ENCODE data around the gene PROCA1. TPM values are rescaled to one million over a fixed set of nuclear protein-coding genes. Genes with fewer than 3 reads are reported as not detected.
A peak's percentile ranks its signal among the peaks of the same experiment; 100 is the strongest.

Gene PROCA1
- total RNA-seq, 4 donors from 2014 or later = 2.6 to 3.6 TPM; not detected in 2

GRCh38 chr17:28746611-28747050, 34.9 kb upstream of the PROCA1 start:
- no peak overlapping the region for H3K4me3 ChIP-seq
- TF ChIP-seq CTCF (IDR thresholded peaks at IDR 0.05) (no peak), POLR2A (IDR thresholded peaks at IDR 0.05) (no peak)
- H3K4me1 ChIP-seq = peaks cover 0 to 11% of the 10 kb centered on the region in 2 donors
- H3K9me3 ChIP-seq = no peaks in the 10 kb centered on the region
- peak overlapping the region; percentile 86 to 91 for H3K27ac ChIP-seq
- H3K27me3 ChIP-seq = no peaks in the 10 kb centered on the region
- intact Hi-C loops (cut with DNase I; ENCODE audit: low total_unique reads) = no loop called here
- H3K36me3 ChIP-seq = no peaks in the 10 kb centered on the region
- DNase-seq = no peak

- Histone ChIP-seq H3K4me3 (peak overlapping the region in 1 of 2 donors; percentile 77), H3K4me1 (peaks cover 0 to 11% of the 10 kb centered on the region in 2 donors)
These were observed 34.2 kb upstream of the PROCA1 start for GRCh38 chr17:28745786-28746411.

GRCh38 chr17:28744972-28745785, 33.5 kb upstream of the PROCA1 start:
- Histone ChIP-seq H3K4me3 (peak overlapping the region; percentile 49 to 77), H3K27me3 (no peaks in the 10 kb centered on the region), H3K27ac (peak overlapping the region; percentile 86 to 91), H3K4me1 (peaks cover 0 to 11% of the 10 kb centered on the region in 2 donors), H3K36me3 (no peaks in the 10 kb centered on the region), H3K9me3 (no peaks in the 10 kb centered on the region)
- TF ChIP-seq CTCF (IDR thresholded peaks at IDR 0.05) (no peak), POLR2A (IDR thresholded peaks at IDR 0.05) (peak in 1 of 2 donors; percentile 39)
- peak; percentile 46 to 51 for DNase-seq
- intact Hi-C loops (cut with DNase I; ENCODE audit: low total_unique reads) = no loop called here

More at GRCh38 chr17:28745786-28746411, 34.2 kb upstream of the PROCA1 start:
- intact Hi-C loops (cut with DNase I; ENCODE audit: low total_unique reads) = no loop called here
- Histone ChIP-seq H3K36me3 (no peaks in the 10 kb centered on the region), H3K27me3 (no peaks in the 10 kb centered on the region), H3K27ac (peak overlapping the region; percentile 86 to 91), H3K9me3 (no peaks in the 10 kb centered on the region)
- DNase-seq = no peak
- TF ChIP-seq CTCF (IDR thresholded peaks at IDR 0.05) (no peak), POLR2A (IDR thresholded peaks at IDR 0.05) (no peak)

- H3K36me3 ChIP-seq = no peaks in the 10 kb centered on the region
- DNase-seq = peak; percentile 40 to 67
- TF ChIP-seq POLR2A (IDR thresholded peaks at IDR 0.05) (peak in 1 of 2 donors; percentile 10), CTCF (IDR thresholded peaks at IDR 0.05) (no peak)
- intact Hi-C loops (cut with DNase I; ENCODE audit: low total_unique reads) = no loop called here
- H3K27me3 ChIP-seq = no peaks in the 10 kb centered on the region
- peak overlapping the region; percentile 86 to 91 for H3K27ac ChIP-seq
- H3K9me3 ChIP-seq = no peaks in the 10 kb centered on the region
- H3K4me1 ChIP-seq = peaks cover 0 to 11% of the 10 kb centered on the region in 2 donors
- H3K4me3 ChIP-seq = peak overlapping the region; percentile 49 to 77
These were observed 32.6 kb upstream of the PROCA1 start for GRCh38 chr17:28744104-28744971.
